Midbrain (tissue), 1 donor: Measurements from ENCODE around the gene USP21.
"Not testable (repeated sequence)": the region's sequence is repeated elsewhere in the genome, so short reads cannot be mapped to it uniquely, and the experiment has no call there.

Experiments
- DNase-seq: peaks from one replicate; lab custom pipeline; 2025; lab: John Stamatoyannopoulos, UW

USP21 gene

DNA sequence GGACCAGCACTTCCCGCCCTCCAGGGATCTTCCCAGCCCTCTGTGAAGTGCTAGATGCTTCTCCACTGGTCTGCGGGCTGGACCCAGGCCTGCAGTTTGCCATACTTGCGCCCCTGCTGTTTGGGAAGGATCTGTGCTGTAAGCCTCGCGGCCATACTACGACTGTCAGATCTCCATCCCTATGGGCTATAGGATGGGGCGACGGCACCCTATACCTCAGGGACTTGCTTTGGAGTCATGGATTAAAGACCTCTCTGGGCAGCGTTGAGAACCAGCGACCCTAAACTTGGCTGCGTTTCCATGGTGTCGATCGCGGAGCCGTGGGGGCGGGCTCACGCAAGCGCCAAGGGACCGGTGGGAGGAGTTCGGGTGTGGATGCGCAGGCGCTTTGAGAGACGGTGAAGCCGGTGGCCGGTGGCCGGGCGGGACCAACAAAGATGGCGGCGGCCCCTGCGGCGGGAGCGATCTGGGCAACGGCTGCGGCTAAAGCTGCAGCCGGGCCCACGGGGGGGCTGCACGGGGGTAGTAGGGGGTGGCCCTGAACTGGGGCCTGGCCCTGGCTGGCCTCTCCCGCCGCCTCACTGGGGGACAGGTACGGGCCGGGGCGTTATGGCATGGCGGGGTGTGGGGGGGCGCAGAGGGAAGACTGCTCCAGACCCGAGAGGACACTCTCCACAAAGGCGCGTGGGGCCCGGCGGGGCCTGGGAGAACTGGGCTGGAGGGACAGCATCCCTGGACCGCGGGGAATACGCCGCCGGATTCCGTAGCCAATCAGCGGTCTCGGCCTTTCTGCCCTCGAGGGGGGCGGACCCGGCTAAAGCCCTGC is at the start of gene USP21:
TSS of gene USP21 (plus strand) at position 414 of the 826 bp plus-strand sequence. CDS start 1,141 bp downstream, outside the sequence.
- peak; percentile 97 for DNase-seq

DNA sequence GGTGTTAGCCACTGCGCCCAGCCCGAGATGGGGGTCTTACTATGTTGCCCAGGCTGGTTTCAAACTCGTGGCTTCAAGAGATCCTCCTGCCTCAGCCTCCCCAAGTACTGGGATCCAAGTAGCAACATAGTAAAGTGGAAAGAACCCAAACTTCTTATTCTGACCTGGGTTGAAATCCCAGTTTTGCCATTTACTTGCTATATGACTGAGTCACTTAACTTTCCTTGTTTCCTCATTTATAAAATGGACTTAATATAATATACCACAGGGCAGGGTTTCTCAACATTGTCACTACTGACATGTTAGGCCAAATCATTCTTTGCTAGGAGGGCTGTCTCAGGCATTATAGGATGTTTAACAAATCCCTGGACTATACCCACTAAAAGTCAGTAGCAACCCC is 48.2 kb upstream of the USP21 start:
- no peak for DNase-seq

DNA sequence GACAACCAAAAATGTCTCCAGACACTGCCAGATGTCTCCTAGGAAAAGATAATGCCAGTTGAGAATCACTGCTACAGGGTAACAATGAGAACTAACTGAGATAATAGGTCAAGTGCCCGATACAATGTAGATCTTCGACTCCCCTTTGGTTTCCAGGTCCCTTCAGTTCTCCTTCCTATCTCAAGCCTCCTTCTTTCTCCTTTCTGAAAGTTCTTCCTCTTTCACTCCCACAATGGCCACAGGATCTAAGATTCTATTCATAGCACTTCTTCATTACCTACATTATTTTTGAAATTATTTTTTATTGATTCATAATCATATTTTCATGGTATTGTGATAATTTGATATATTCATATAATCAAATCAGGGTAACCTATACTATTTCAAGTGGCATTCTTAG is 47.8 kb upstream of the USP21 start:
- no peak for DNase-seq

DNA sequence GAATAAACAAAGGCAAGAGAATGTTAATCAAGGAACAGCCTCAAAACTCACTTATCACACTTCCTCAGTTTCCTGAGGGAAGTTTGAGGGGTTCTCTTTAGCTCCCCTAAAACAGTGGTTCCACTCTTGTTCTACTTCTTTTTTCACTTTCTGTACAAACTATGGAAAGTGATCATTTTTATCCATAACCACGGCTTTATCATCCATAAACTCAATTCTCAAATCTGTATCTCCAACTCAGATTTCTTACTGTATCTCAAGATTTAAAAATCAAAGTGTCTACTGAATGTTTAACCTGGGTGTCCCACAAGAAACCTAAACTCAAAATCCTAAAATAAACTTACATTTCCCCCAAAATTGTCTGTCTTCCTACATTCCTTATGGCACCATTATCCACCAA is 45.4 kb upstream of the USP21 start:
- no peak for DNase-seq

GRCh38 chr1:161114556-161114955 is 44.7 kb upstream of the USP21 start:
- DNase-seq: no peak

- DNase-seq: no peak
These were observed 44.1 kb upstream of the USP21 start for GRCh38 chr1:161115132-161115711.

- DNase-seq: not testable (repeated sequence)
These were observed 43.3 kb upstream of the USP21 start for GRCh38 chr1:161115961-161116360.

GRCh38 chr1:161117759-161118581 is 41.3 kb upstream of the USP21 start, which contains the start of the genes NIT1 and PFDN2:
NIT1 (plus strand) TSS chr1:161118105; CDS start chr1:161118177, 72 bp downstream.
PFDN2 (minus strand) TSS chr1:161118037; CDS start chr1:161118026, 11 bp downstream.
- DNase-seq: peak; percentile 84

- DNase-seq: no peak
These were observed 40.0 kb upstream of the USP21 start for GRCh38 chr1:161119092-161119903.

GRCh38 chr1:161121042-161121650 is 38.2 kb upstream of the USP21 start:
- no peak for DNase-seq

DNA sequence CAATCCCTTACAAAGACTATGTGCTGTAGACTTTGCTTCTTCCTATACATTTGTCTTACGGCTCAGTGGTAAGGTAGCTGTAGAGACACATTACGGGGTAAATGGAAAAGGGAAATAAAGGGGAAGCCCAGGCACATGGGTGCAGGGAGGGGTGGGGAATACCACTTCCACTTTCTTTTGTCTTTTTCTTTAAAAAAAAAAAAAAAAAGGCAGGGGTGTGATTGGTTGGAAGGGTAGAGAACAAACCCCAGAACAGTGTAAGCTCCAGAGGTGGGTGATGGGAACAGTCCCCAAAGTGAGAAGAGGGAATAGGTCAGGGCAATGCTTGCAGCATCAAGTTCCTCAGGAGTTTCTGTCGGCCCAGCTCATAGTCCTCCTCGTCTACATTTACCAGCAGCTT is 37.5 kb upstream of the USP21 start:
- no peak for DNase-seq

GRCh38 chr1:161122967-161123366 is 36.3 kb upstream of the USP21 start:
- DNase-seq: no peak

- no peak for DNase-seq
These were observed 31.7 kb upstream of the USP21 start for GRCh38 chr1:161127649-161128048.

DNA sequence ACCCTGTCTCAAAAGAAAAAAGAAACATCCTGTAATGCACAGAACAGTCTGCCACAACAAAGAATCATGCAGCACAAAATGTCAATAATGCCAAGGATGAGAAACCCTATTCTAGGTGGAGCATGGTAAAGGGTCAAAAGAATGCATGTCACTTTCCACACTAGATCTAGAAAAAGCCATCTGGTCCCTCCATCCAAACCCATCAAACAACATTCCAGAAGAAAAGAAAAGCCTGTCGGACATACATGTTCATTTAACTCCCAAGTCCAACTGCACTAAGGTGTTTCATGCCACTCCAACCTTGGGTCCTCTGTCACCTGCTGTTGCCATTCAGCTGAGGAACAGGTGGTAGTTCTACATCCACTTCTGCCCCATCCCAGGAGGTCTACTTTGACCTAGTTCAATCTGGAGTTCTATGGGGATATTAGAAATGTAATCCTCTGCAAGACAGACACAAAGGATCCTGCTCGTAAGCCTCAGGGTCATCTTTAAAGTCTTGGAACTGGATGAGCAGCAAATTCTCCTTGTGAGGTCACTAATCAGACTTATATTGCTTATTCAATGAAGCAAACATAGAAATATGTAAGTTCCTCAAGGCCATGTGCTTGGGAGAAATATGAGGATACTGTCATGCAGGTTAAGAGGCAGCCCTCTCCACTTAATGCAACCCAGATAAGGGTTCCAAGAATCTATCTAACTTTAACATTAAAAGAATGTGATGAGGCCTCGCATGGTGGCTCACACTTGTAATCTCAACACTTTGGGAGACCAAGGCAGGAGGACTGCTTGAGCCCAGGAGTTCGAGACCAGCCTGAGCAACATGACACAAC is 30.5 kb upstream of the USP21 start:
- DNase-seq: no peak

DNA sequence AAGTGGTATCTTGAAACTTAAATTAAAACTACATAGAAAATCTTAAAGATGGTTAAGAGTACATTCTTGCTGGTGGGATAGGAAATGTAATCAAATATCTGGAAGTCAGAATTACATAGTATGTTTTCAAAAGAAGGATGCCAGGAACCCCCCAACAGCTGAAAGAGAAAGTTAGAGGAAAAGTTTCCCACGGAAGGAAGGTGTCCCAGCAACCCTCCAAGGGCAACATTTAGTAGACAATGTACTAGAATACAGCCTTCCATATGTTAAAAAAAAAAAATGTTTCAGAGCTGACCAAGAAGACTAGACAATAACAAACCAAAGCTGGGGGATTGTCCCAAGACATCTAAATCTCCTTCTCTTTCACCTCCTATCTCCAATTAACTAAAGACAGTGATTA is 29.0 kb upstream of the USP21 start:
- DNase-seq: no peak

DNA sequence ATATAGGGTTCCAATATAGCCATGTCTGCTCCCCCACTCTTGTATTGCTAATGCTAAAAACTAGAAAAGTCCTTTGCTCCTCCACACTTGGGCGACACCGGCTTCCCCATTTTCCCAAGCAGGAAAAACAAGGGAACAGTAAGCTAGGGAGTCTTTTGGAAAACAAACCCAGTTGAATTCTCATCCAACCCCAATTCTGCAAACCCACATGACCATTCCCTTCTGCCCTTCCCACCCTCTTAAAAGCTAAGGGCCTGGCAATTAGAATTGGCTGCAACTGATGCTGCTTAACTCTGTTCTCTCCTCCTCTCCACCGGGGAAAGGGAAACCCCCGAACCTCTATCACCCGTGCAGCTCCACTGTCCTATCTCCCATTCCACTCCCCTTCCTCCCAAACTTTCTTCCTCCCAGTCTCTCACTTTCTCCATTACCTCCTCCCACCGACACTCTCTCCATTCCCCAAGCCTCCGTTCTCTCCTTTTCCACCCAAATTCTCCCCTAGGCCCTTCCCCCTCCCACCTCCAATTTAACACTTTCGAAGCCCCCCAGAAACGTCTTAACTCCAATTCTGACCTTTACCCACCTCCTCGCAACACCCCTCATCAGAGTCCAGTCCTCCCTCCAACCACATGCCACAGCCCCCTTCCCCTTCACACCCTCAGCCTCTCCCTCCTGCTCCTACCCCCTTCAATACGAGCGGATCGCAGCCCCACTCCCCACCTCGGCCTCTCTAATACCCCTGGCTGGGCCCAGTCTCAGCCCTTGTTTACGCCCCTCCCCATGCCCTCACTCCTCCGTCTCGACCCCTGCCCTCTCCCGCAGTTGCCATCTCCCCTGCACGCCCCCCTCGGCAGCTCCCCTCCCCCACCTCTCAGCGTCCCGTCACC is 27.5 kb upstream of the USP21 start:
- DNase-seq: peak; percentile 24

DNA sequence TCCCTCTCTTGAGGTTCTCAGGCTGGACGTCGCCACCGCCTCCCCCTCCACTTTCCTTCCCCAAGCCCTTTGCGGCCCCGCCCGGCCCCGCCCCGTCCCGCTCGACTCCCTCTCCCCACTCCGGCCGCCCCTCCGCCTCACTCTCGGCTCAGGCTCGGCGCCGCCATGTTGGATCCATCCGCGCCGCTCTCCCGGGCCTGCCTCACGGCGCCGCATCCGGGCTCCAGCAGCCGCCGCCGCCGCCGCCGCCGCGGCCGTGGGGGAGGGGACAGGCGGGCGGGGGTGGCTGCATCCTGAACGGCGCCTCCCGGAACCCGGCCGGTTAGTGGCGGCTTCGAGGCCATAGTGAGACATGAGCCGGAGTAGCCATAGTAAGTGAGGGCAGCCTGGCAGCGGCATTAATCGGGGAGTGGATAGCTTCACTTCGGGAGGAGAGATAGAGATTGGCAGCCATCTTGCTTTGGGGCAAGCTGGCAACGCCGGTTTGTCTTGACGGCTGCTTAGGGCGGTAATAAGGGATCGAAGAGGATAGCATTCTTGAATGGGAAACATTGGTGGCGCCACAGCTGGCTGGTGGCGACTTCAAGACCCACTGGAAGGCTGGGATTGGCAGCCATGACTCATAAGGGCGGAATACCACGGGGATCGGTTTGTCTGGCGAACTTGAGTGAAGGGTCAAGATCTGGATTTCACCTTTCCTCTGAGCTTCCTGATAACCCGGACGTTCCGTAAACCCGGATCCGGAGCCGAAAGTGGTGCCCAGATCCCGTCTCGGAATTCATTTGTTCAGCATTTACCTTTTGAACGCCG is 26.7 kb upstream of the USP21 start, which contains the start of gene DEDD:
TSS of gene DEDD (minus strand) at position 258 of the 810 bp plus-strand sequence. CDS start 8,205 bp downstream, outside the sequence.
- peak; percentile 95 for DNase-seq

GRCh38 chr1:161133220-161133740 is 26.0 kb upstream of the USP21 start:
- DNase-seq: no peak
